SK-N-SH (cell line): ENCODE data around the gene ITGB6.

Source experiments
- EP300 ChIP-seq, 2 experiments: IDR thresholded peaks; 2 replicates each; pipeline versions ENCODE4 v1.4.0 to v1.6.1; 2012; ENCODE audit warnings: borderline replicate concordance in 1 of 2, low read depth in 1 of 2, low read length in 1 of 2
- EZH2phosphoT487 ChIP-seq: fragments of 200-600 bp; sonication (generic); IDR thresholded peaks from 2 replicates; pipeline ENCODE4 v1.6.1; 2017; ENCODE audit warnings: low read depth, mixed run types, mild to moderate bottlenecking, antibody characterized with exemption, moderate library complexity, borderline replicate concordance
- FOSL2 ChIP-seq: IDR thresholded peaks from 2 replicates; pipeline ENCODE4 v1.4.0; 2012; ENCODE audit warnings: low read depth, mild to moderate bottlenecking, moderate library complexity, borderline replicate concordance
- FOXM1 ChIP-seq: IDR thresholded peaks from 2 replicates; pipeline ENCODE4 v1.4.0; 2012; ENCODE audit warnings: low read depth, mild to moderate bottlenecking
- NFIC ChIP-seq: IDR thresholded peaks from 2 replicates; pipeline ENCODE4 v1.4.0; 2012; ENCODE audit warnings: borderline replicate concordance
- POLR2AphosphoS5 ChIP-seq: IDR thresholded peaks from 2 replicates; pipeline ENCODE4 v1.6.1; 2012; ENCODE audit warnings: low read depth, low read length
- RCOR1 ChIP-seq: fragments of 150-350 bp; IDR thresholded peaks from 2 replicates; pipeline ENCODE4 v1.6.1; 2017; ENCODE audit warnings: antibody characterized with exemption, low read length
- SIN3A ChIP-seq: IDR thresholded peaks from 2 replicates; pipeline ENCODE4 v1.6.1; 2012; ENCODE audit warnings: low read depth, mild to moderate bottlenecking, low read length, moderate library complexity, borderline replicate concordance
- TEAD4 ChIP-seq: IDR thresholded peaks from 2 replicates; pipeline ENCODE4 v1.4.0; 2012; ENCODE audit warnings: mild to moderate bottlenecking, borderline replicate concordance; ENCODE audit not compliant: insufficient read depth
- YY1 ChIP-seq: IDR thresholded peaks from 2 replicates; pipeline ENCODE4 v1.4.0; 2012; ENCODE audit warnings: low read depth, mild to moderate bottlenecking
- TF ChIP-seq, protein P1 (sequence below): fragments of 200-600 bp; sonication (generic); IDR thresholded peaks from 2 replicates; pipeline ENCODE4 v1.6.1; 2017; ENCODE audit warnings: antibody characterized with exemption, mild to moderate bottlenecking, moderate library complexity
- TF ChIP-seq, protein P2 (sequence below): IDR thresholded peaks from 2 replicates; pipeline ENCODE4 v1.4.0; 2012; ENCODE audit warnings: low read depth
- TF ChIP-seq, protein P3 (sequence below): fragments of 150-350 bp; IDR thresholded peaks from 2 replicates; pipeline ENCODE4 v1.6.1; 2017; ENCODE audit warnings: antibody characterized with exemption, low read length, low read depth, borderline replicate concordance

DNA sequence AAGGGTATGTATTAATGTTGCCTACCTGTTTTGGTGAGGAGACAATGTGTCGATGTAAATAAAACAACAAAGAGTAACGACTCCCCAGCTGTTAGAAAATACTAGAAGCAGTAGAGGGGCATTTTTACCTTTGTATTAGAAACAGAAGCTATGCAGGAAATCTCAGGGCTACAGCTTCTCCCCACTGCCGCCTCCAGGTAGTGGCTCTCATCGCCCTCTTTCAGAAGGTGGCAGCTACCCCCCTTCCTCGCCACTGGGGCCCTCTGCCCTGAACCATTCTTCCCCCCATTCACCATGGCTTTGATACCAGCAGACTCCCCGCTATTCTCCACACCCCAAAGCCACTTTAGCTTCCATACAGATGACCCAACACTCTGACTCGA lies 144.4 kb downstream of the ITGB6 start:
- TF ChIP-seq, protein P1, sequence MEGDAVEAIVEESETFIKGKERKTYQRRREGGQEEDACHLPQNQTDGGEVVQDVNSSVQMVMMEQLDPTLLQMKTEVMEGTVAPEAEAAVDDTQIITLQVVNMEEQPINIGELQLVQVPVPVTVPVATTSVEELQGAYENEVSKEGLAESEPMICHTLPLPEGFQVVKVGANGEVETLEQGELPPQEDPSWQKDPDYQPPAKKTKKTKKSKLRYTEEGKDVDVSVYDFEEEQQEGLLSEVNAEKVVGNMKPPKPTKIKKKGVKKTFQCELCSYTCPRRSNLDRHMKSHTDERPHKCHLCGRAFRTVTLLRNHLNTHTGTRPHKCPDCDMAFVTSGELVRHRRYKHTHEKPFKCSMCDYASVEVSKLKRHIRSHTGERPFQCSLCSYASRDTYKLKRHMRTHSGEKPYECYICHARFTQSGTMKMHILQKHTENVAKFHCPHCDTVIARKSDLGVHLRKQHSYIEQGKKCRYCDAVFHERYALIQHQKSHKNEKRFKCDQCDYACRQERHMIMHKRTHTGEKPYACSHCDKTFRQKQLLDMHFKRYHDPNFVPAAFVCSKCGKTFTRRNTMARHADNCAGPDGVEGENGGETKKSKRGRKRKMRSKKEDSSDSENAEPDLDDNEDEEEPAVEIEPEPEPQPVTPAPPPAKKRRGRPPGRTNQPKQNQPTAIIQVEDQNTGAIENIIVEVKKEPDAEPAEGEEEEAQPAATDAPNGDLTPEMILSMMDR, result no peak
- no peak for TF ChIP-seq EP300 (IDR thresholded peaks at IDR 0.05; ENCODE audit: borderline replicate concordance in 1 of 2, low read depth in 1 of 2, low read length in 1 of 2)
- TF ChIP-seq EZH2phosphoT487, result no peak
- TF ChIP-seq, protein P2, sequence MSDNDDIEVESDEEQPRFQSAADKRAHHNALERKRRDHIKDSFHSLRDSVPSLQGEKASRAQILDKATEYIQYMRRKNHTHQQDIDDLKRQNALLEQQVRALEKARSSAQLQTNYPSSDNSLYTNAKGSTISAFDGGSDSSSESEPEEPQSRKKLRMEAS, result no peak
- no peak for TF ChIP-seq FOXM1
- TF ChIP-seq SIN3A, result no peak
- TF ChIP-seq, protein P3, sequence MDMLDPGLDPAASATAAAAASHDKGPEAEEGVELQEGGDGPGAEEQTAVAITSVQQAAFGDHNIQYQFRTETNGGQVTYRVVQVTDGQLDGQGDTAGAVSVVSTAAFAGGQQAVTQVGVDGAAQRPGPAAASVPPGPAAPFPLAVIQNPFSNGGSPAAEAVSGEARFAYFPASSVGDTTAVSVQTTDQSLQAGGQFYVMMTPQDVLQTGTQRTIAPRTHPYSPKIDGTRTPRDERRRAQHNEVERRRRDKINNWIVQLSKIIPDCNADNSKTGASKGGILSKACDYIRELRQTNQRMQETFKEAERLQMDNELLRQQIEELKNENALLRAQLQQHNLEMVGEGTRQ, result no peak
- TF ChIP-seq POLR2AphosphoS5, result no peak
- TF ChIP-seq TEAD4, result no peak
- TF ChIP-seq YY1, result no peak
- no peak for TF ChIP-seq NFIC
- no peak for TF ChIP-seq FOSL2
- TF ChIP-seq RCOR1, result no peak
